ENCODE measurements around the gene KRTAP5-5.
"Not testable (repeated sequence)": the region's sequence is repeated elsewhere in the genome, so short reads cannot be mapped to it uniquely, and the experiment has no call there.

KRTAP5-5 gene

GRCh38 chr11:1660111-1660867 is 30.7 kb downstream of the KRTAP5-5 start:
- DNase-seq = no peak

GRCh38 chr11:1661454-1662269 is 32.1 kb downstream of the KRTAP5-5 start:
- DNase-seq = not testable (repeated sequence)

GRCh38 chr11:1662699-1663283 is 33.2 kb downstream of the KRTAP5-5 start:
- DNase-seq = not testable (repeated sequence)

- DNase-seq = no peak
Measured at GRCh38 chr11:1665313-1665712, 35.7 kb downstream of the KRTAP5-5 start.

GRCh38 chr11:1667121-1667850 is 37.7 kb downstream of the KRTAP5-5 start:
- peak; percentile 41 for DNase-seq

- DNase-seq = peak; percentile 49
Measured at GRCh38 chr11:1667906-1668305, 38.3 kb downstream of the KRTAP5-5 start.

GRCh38 chr11:1668911-1669473 is 39.4 kb downstream of the KRTAP5-5 start:
- peak; percentile 41 for DNase-seq

GRCh38 chr11:1669546-1670218 is 40.1 kb downstream of the KRTAP5-5 start:
- peak; percentile 41 for DNase-seq

- not testable (repeated sequence) for DNase-seq
Measured at GRCh38 chr11:1670457-1670856, 40.9 kb downstream of the KRTAP5-5 start.

- no peak for DNase-seq
Measured at GRCh38 chr11:1670905-1671371, 41.4 kb downstream of the KRTAP5-5 start.

- DNase-seq = no peak
Measured at GRCh38 chr11:1671658-1672057, 42.1 kb downstream of the KRTAP5-5 start.

GRCh38 chr11:1672613-1673350 is 43.2 kb downstream of the KRTAP5-5 start:
- no peak for DNase-seq

- DNase-seq = no peak
Measured at GRCh38 chr11:1673446-1674172, 44.0 kb downstream of the KRTAP5-5 start.

- DNase-seq = peak; percentile 43
Measured at GRCh38 chr11:1674173-1675131, 44.9 kb downstream of the KRTAP5-5 start.

GRCh38 chr11:1675536-1676228 is 46.1 kb downstream of the KRTAP5-5 start:
- DNase-seq = no peak

- no peak for DNase-seq
Measured at GRCh38 chr11:1676229-1676740, 46.7 kb downstream of the KRTAP5-5 start.

- DNase-seq = no peak
Measured at GRCh38 chr11:1679881-1680280, 50.3 kb downstream of the KRTAP5-5 start.
